BE2C (cell line): ENCODE data around the gene RIMS4.
A peak's percentile ranks its signal among the peaks of the same experiment; 100 is the strongest.

Experiments used
- DNase-seq: peaks from one replicate; pipeline ENCODE4 v3.0.0-alpha.2; 2020
- H3K27me3 ChIP-seq: fragments of 250-450 bp; sonication (Bioruptor Pico); 2 replicates; pipeline ENCODE4 v1.5.1; 2020; ENCODE audit warnings: mild to moderate bottlenecking
- H3K36me3 ChIP-seq: fragments of 250-450 bp; sonication (Bioruptor Pico); 2 replicates; pipeline ENCODE4 v1.5.1; 2020; ENCODE audit warnings: mild to moderate bottlenecking
- H3K4me1 ChIP-seq: fragments of 250-450 bp; sonication (Bioruptor Pico); 2 replicates; pipeline ENCODE4 v1.5.1; 2020
- H3K4me3 ChIP-seq: 2 replicates; pipeline ENCODE4 v1.5.1; 2011; ENCODE audit warnings: low read depth, low read length
- H3K9me3 ChIP-seq: fragments of 250-450 bp; sonication (Bioruptor Pico); 2 replicates; pipeline ENCODE4 v1.5.1; 2020
- TF ChIP-seq, protein P1 (sequence below): IDR thresholded peaks from 2 replicates; pipeline ENCODE4 v1.5.1; 2012; ENCODE audit warnings: mild to moderate bottlenecking, low read depth, low read length

Gene RIMS4

DNA sequence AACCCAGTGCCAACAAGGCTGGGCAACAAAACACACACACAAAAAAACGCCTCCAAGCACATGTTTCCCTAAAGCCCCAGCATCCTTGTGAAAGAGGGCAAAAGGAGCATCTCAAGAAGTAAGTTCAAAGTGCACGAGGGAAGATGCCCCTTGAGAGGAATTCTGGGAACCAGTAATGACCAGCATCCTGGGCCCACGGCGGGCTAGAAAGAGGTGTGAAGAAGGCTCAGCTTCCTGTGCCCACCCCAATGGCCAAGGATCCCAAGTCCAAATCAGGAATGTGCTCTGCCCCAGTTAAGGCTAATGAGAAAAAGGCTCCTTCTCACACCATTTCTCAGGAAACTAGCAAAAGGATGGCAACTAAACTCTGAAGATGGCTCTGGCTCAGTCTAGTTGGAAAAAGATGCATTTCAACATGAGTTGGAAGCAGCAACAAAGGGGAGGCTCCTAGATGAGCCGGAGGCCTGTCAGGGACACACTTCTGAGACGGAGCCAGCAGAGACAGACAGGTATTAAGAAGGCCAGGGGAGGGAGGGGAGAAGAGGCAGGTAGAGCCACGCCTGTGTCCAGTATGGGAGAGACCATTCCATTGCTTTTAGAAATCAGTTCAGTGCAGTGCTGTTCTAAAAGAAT is 3.2 kb downstream of the RIMS4 start:
- Histone ChIP-seq H3K4me3 (no peak overlapping the region), H3K27me3 (no peaks in the 10 kb centered on the region), H3K36me3 (no peaks in the 10 kb centered on the region), H3K9me3 (no peaks in the 10 kb centered on the region), H3K4me1 (peaks cover 24% of the 10 kb centered on the region)
- no peak for DNase-seq
- TF ChIP-seq, protein P1, sequence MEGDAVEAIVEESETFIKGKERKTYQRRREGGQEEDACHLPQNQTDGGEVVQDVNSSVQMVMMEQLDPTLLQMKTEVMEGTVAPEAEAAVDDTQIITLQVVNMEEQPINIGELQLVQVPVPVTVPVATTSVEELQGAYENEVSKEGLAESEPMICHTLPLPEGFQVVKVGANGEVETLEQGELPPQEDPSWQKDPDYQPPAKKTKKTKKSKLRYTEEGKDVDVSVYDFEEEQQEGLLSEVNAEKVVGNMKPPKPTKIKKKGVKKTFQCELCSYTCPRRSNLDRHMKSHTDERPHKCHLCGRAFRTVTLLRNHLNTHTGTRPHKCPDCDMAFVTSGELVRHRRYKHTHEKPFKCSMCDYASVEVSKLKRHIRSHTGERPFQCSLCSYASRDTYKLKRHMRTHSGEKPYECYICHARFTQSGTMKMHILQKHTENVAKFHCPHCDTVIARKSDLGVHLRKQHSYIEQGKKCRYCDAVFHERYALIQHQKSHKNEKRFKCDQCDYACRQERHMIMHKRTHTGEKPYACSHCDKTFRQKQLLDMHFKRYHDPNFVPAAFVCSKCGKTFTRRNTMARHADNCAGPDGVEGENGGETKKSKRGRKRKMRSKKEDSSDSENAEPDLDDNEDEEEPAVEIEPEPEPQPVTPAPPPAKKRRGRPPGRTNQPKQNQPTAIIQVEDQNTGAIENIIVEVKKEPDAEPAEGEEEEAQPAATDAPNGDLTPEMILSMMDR = no peak

DNA sequence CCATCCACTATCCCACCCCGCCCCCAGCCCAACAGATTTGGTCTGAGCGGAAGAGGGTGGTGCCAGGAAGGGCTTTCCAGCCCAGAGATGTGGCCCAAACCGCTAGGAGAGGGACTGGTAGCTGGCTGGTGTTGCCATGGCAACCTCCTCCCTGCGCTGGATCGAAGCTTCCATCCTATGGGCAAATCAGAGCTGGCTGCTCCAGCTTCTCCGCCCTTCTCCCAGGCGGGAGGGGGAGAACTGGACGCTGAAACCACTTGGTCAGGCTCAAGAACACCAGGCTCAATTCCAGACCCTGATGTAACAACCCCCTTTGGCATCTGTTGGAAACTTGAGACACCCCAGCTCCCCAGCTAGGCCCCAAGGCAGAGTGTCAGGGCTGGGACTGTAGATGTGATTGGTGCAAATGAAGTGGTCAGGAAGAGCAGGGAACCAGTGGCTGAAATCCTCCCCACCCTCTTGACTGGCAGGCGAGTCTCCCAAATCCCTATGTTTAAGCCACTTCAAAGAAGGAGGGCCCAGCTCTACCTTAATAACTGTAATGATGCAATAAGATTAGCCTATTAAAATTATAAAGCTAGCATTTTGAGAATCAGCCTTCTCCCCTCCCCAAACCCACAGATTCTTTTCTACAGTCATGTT is 4.2 kb downstream of the RIMS4 start:
- H3K27me3 ChIP-seq = no peaks in the 10 kb centered on the region
- peak; percentile 86 for DNase-seq
- H3K9me3 ChIP-seq = no peaks in the 10 kb centered on the region
- TF ChIP-seq, protein P1 = no peak
- peaks cover 24% of the 10 kb centered on the region for H3K4me1 ChIP-seq
- no peak overlapping the region; the same call in 1 of the 2 replicates for H3K4me3 ChIP-seq
- no peaks in the 10 kb centered on the region for H3K36me3 ChIP-seq

DNA sequence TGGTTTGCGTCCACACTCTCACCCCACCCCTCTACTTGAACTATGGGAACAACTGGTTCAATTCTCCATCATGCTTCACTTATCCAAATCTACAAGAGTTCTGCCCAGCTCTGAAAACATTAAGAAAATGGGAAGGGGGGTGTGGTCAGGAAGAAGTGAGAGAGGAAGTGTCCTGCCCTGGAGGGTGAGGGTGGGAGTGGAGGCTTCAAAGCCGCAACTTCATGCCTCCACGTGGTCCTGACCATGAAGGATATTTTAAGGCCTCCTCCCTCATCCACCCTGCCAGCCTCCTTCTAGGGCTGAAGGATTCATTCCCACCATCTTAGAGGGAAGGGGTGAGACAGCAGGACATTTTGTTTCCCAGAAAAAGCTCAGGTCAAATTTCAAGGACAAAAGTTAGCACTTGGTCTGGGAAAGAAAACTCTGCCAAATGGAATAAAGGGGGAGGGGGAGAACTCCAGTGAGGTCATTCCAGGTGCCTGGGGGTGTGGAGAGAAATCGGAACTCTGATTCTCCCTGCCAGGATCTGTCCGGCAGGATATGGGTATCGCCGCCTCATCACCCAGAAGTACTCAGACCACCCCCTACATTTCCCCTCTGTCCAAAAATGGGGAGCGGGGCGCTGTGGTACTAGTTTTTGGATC is 4.9 kb downstream of the RIMS4 start:
- no peak overlapping the region; the same call in 1 of the 2 replicates for H3K4me3 ChIP-seq
- H3K4me1 ChIP-seq = peaks cover 20% of the 10 kb centered on the region
- H3K9me3 ChIP-seq = no peaks in the 10 kb centered on the region
- DNase-seq = no peak
- H3K27me3 ChIP-seq = no peaks in the 10 kb centered on the region
- no peaks in the 10 kb centered on the region for H3K36me3 ChIP-seq
- TF ChIP-seq, protein P1 = no peak

DNA sequence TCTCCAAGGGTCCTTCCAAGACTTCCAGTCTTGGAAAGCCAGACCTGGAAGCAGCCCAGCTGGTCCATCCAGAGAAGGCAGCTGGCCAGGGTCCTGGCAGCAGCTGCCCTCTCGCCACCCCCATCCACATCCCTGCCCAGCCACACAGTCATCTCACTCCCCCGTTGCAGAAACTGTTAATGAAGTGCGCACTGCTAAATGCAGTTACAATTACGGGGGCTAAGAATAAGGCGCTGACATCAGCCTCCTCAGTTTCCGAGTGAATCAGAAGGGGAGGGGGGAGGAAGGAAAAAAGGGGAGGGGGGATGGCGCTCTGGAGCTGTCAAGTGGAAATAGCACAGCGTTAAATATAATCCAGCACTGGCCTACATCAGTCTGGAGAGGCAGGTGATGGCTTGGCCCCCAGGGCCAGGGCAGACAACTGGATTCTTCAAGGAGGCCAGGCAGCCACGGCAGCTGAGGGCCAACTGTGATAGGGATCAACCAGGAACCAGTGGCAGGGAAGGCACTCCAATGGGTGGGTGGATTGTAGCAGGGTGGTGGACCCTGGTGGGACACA is 6.9 kb downstream of the RIMS4 start:
- DNase-seq = peak; percentile 60
- H3K9me3 ChIP-seq = no peaks in the 10 kb centered on the region
- TF ChIP-seq, protein P1 = no peak
- no peak overlapping the region for H3K4me3 ChIP-seq
- no peaks in the 10 kb centered on the region for H3K27me3 ChIP-seq
- H3K4me1 ChIP-seq = peaks cover 18% of the 10 kb centered on the region
- no peaks in the 10 kb centered on the region for H3K36me3 ChIP-seq

DNA sequence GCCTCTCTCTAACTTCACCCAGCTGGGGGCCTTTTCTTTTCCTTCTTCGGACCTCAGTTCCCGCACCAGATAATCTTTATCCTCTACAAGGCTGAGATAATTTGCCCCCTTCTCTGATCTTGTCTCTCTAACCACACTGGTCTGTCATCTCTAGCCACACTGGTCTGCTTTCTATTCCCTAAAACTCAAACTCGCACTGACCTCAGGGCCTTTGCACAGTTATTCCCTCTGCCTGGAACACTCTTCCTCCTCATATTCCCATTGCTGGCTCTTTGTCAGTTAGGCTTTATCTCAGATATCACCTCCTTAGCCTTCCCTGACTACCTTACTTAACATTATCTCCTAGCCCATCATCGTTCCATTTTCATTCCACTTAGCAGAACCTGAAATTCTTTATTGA is 7.6 kb downstream of the RIMS4 start:
- Histone ChIP-seq H3K4me3 (no peak overlapping the region), H3K27me3 (no peaks in the 10 kb centered on the region), H3K4me1 (peaks cover 18% of the 10 kb centered on the region), H3K36me3 (no peaks in the 10 kb centered on the region), H3K9me3 (no peaks in the 10 kb centered on the region)
- DNase-seq = no peak
- TF ChIP-seq, protein P1 = no peak
